Caco-2 (cell line): ENCODE data around the gene OR5AN1. TPM values are rescaled to one million over a fixed set of nuclear protein-coding genes. Genes with fewer than 3 reads are reported as not detected.

Experiments
- BruUV-seq: library from RNA; stranded (reverse); fragments of 400-500 nt; replicated peaks from 2 replicates; lab custom pipeline; 2021; lab: Mats Ljungman, UMichigan
- CTCF ChIA-PET: fragments of 300-600 bp; sonication (Branson Sonifier 250); formaldehyde crosslinking; loops from one replicate; lab custom pipeline; 2022; ENCODE audit warnings: antibody characterized with exemption; lab: Charles Lee
- POLR2A ChIA-PET: fragments of 300-600 bp; sonication (Branson Sonifier 250); formaldehyde crosslinking; loops from one replicate; lab custom pipeline; 2022; ENCODE audit warnings: antibody characterized with exemption; lab: Charles Lee
- DNase-seq, 2 experiments: peaks; one replicate each; pipeline versions ENCODE4 v3.0.0 to v3.0.0-alpha.2; 2020 to 2022
- H3K27me3 ChIP-seq: replicated peaks from 2 replicates; pipeline ENCODE4 v1.6.0; 2011; ENCODE audit warnings: low read length; ENCODE audit not compliant: control insufficient read depth, insufficient read depth
- H3K36me3 ChIP-seq: 2 replicates; pipeline ENCODE4 v1.5.1; 2011; ENCODE audit warnings: low read length; ENCODE audit not compliant: control insufficient read depth, insufficient read depth
- H3K4me1 ChIP-seq: fragments of 250-450 bp; sonication (Bioruptor Pico); 2 replicates; pipeline ENCODE4 v1.5.1; 2020; ENCODE audit warnings: mild to moderate bottlenecking
- H3K4me3 ChIP-seq: 2 replicates; pipeline ENCODE4 v1.5.1; 2011; ENCODE audit warnings: low read depth, mild to moderate bottlenecking, control low read depth, low read length
- H3K9me3 ChIP-seq: fragments of 250-450 bp; sonication (Bioruptor Pico); 2 replicates; pipeline ENCODE4 v1.5.1; 2020; ENCODE audit warnings: mild to moderate bottlenecking, moderate library complexity
- H3K27ac Mint-ChIP-seq: one replicate; pipeline ENCODE4 v1.8.0; 2022; ENCODE audit warnings: mixed read lengths; ENCODE audit not compliant: unreplicated experiment
- H3K27me3 Mint-ChIP-seq: one replicate; pipeline ENCODE4 v1.8.0; 2022; ENCODE audit warnings: mixed read lengths; ENCODE audit not compliant: insufficient read depth, unreplicated experiment
- H3K36me3 Mint-ChIP-seq: one replicate; pipeline ENCODE4 v1.8.0; 2022; ENCODE audit warnings: mild to moderate bottlenecking, mixed read lengths; ENCODE audit not compliant: insufficient read depth, unreplicated experiment
- H3K4me1 Mint-ChIP-seq: one replicate; pipeline ENCODE4 v1.8.0; 2022; ENCODE audit warnings: low read depth, mixed read lengths; ENCODE audit not compliant: unreplicated experiment
- H3K4me3 Mint-ChIP-seq: one replicate; pipeline ENCODE4 v1.8.0; 2022; ENCODE audit warnings: mild to moderate bottlenecking, moderate library complexity, mixed read lengths; ENCODE audit not compliant: unreplicated experiment
- H3K9me3 Mint-ChIP-seq: one replicate; pipeline ENCODE4 v1.8.0; 2022; ENCODE audit warnings: mixed read lengths; ENCODE audit not compliant: unreplicated experiment
- intact Hi-C: fragments of 100-400 bp; cut with micrococcal nuclease; formaldehyde crosslinking; loops from one replicate; pipeline ENCODE4 v1.10.0; 2022; ENCODE audit not compliant: unreplicated experiment
- total RNA-seq: library from RNA; stranded (reverse); gene quantifications from 2 replicates; pipeline ENCODE4 v1.2.3, GENCODE V29; 2022
- TF ChIP-seq, protein P1 (sequence below), 2 experiments: fragments of 200-600 bp in 1 of 2; IDR thresholded peaks; 1 replicate in 1 of 2; 2 replicates in 1 of 2; pipeline versions ENCODE4 v1.5.1 to v1.8.0; 2011 to 2022; ENCODE audit warnings: antibody characterized with exemption in 1 of 2, control low read depth in 1 of 2, inconsistent platforms in 1 of 2, low read depth in 1 of 2, low read length in 1 of 2, mild to moderate bottlenecking in 1 of 2, moderate library complexity in 1 of 2; ENCODE audit not compliant: insufficient read depth in 1 of 2, severe bottlenecking in 1 of 2, unreplicated experiment in 1 of 2

The OR5AN1 gene
- total RNA-seq, 1 experiment from 2014 or later, result not detected

DNA sequence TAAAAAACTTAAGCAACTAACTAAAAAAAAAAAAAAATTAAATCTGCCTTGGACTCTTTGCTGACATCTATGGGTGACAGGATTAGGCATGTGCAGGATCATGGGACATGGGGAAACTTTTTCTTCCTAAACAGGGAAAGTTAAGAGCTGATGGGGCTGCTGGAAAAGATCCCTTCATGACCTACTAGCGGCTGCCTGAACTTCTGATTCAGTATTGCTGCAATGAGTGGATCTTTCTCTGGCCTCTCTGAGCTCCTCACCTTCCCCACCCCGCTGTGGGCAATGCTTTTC, 42.5 kb downstream of the OR5AN1 start:
- intact Hi-C loops, result no loop called here
- DNase-seq, result no peak
- Histone ChIP-seq H3K9me3 (peaks cover 20% of the 10 kb centered on the region), H3K36me3 (no peaks in the 10 kb centered on the region), H3K4me3 (no peak overlapping the region), H3K27me3 (no peaks in the 10 kb centered on the region), H3K4me1 (no peaks in the 10 kb centered on the region)
- TF ChIP-seq, protein P1, sequence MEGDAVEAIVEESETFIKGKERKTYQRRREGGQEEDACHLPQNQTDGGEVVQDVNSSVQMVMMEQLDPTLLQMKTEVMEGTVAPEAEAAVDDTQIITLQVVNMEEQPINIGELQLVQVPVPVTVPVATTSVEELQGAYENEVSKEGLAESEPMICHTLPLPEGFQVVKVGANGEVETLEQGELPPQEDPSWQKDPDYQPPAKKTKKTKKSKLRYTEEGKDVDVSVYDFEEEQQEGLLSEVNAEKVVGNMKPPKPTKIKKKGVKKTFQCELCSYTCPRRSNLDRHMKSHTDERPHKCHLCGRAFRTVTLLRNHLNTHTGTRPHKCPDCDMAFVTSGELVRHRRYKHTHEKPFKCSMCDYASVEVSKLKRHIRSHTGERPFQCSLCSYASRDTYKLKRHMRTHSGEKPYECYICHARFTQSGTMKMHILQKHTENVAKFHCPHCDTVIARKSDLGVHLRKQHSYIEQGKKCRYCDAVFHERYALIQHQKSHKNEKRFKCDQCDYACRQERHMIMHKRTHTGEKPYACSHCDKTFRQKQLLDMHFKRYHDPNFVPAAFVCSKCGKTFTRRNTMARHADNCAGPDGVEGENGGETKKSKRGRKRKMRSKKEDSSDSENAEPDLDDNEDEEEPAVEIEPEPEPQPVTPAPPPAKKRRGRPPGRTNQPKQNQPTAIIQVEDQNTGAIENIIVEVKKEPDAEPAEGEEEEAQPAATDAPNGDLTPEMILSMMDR (IDR thresholded peaks at IDR 0.05; ENCODE audit: insufficient read depth in 1 of 2, low read depth in 1 of 2, low read length in 1 of 2, severe bottlenecking in 1 of 2, unreplicated experiment in 1 of 2), result peak in 1 of 2 experiments; percentile 5
- no TSS peak for BruUV-seq
- Mint-ChIP-seq H3K36me3 (no peaks in the 10 kb centered on the region), H3K4me3 (no peak overlapping the region), H3K27ac (no peak overlapping the region), H3K9me3 (peaks cover 19% of the 10 kb centered on the region), H3K27me3 (no peaks in the 10 kb centered on the region), H3K4me1 (no peaks in the 10 kb centered on the region)
- ChIA-PET CTCF (no interaction called here), POLR2A (no interaction called here)

DNA sequence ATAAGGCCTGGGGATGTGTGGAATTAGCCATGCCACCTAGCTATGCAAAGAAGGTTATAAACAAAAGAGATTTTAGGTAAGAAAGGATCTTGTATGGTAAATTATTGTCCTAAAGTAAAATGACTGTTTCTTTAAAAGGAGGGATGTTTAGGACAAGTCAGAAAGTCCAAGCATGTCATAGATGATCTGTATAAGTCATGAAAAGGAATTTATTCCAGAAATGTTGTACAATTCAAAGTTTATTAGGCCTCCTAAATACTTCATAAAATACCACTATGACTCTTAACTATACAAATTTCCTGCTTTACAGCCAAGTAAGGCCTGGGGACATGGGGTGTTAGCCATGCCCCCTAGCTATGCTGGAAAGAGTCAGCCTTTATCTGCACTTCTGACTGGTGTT, 44.9 kb downstream of the OR5AN1 start:
- no peaks in the 10 kb centered on the region for H3K36me3 Mint-ChIP-seq
- peaks cover 19% of the 10 kb centered on the region for H3K9me3 Mint-ChIP-seq
- Histone ChIP-seq H3K27me3 (no peaks in the 10 kb centered on the region), H3K4me3 (no peak overlapping the region), H3K36me3 (no peaks in the 10 kb centered on the region), H3K9me3 (peaks cover 17% of the 10 kb centered on the region), H3K4me1 (no peaks in the 10 kb centered on the region)
- ChIA-PET POLR2A (no interaction called here), CTCF (no interaction called here)
- no peak overlapping the region for H3K4me3 Mint-ChIP-seq
- TF ChIP-seq, protein P1 (IDR thresholded peaks at IDR 0.05; ENCODE audit: insufficient read depth in 1 of 2, low read depth in 1 of 2, low read length in 1 of 2, severe bottlenecking in 1 of 2, unreplicated experiment in 1 of 2), result no peak
- no TSS peak for BruUV-seq
- no peaks in the 10 kb centered on the region for H3K27me3 Mint-ChIP-seq
- intact Hi-C loops, result no loop called here
- no peaks in the 10 kb centered on the region for H3K4me1 Mint-ChIP-seq
- no peak overlapping the region for H3K27ac Mint-ChIP-seq
- DNase-seq, result no peak

DNA sequence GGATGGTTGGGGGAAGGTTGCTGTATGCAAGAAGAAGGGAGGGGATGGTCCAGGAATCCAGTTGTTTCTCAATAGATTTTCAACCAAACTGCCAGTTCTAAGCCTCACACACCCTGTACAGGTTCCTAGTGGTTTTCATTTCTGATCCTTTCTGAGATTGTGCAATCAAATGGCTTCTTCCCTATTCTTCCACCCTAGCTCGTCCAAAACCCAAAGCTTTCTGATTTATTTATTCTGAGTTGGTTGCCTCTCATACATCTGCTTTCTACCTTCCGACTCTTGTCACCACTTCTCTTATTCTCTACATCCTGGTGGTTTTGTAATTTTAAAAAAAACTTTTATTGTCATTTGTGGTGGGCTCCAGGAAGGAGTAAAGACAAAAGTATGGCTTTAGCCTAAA, 55.0 kb downstream of the OR5AN1 start:
- Mint-ChIP-seq H3K9me3 (peaks cover 27% of the 10 kb centered on the region), H3K4me3 (no peak overlapping the region), H3K4me1 (no peaks in the 10 kb centered on the region), H3K27ac (no peak overlapping the region), H3K27me3 (peaks cover 14% of the 10 kb centered on the region), H3K36me3 (peaks cover 4% of the 10 kb centered on the region)
- DNase-seq, result no peak
- TF ChIP-seq, protein P1 (IDR thresholded peaks at IDR 0.05; ENCODE audit: insufficient read depth in 1 of 2, low read depth in 1 of 2, low read length in 1 of 2, severe bottlenecking in 1 of 2, unreplicated experiment in 1 of 2), result no peak
- ChIA-PET POLR2A (no interaction called here), CTCF (no interaction called here)
- BruUV-seq, result no TSS peak
- H3K36me3 ChIP-seq, result no peaks in the 10 kb centered on the region
- H3K27me3 ChIP-seq, result no peaks in the 10 kb centered on the region
- peaks cover 18% of the 10 kb centered on the region for H3K9me3 ChIP-seq
- H3K4me3 ChIP-seq, result no peak overlapping the region
- intact Hi-C loops, result no loop called here
- H3K4me1 ChIP-seq, result no peaks in the 10 kb centered on the region
